Epithelial cell of esophagus (primary cell): Measurements from ENCODE around the gene MMP14.
"Not testable (repeated sequence)": the region's sequence is repeated elsewhere in the genome, so short reads cannot be mapped to it uniquely, and the experiment has no call there.

Experiments used
- DNase-seq: peaks from one replicate; pipeline ENCODE4 v3.0.0; 2010; ENCODE audit warnings: low read depth
- H3K4me3 ChIP-seq: 2 replicates; pipeline ENCODE4 v1.5.1; 2011; ENCODE audit warnings: mild to moderate bottlenecking, low read length, control low read depth
- CTCF ChIP-seq: IDR thresholded peaks from 2 replicates; pipeline ENCODE4 v1.5.1; 2011; ENCODE audit warnings: low read depth, mild to moderate bottlenecking, low read length, control low read depth, inconsistent platforms; ENCODE audit not compliant: insufficient read depth; ENCODE audit errors: missing control alignments

Gene MMP14

GRCh38 chr14:22847661-22848341 lies 11.4 kb downstream of the MMP14 start:
- no peak for TF ChIP-seq CTCF
- no peak overlapping the region for H3K4me3 ChIP-seq
- DNase-seq = peak; percentile 16

- DNase-seq = peak; percentile 55
- TF ChIP-seq CTCF = no peak
- no peak overlapping the region for H3K4me3 ChIP-seq
These were observed 12.2 kb downstream of the MMP14 start for GRCh38 chr14:22848351-22849164.

DNA sequence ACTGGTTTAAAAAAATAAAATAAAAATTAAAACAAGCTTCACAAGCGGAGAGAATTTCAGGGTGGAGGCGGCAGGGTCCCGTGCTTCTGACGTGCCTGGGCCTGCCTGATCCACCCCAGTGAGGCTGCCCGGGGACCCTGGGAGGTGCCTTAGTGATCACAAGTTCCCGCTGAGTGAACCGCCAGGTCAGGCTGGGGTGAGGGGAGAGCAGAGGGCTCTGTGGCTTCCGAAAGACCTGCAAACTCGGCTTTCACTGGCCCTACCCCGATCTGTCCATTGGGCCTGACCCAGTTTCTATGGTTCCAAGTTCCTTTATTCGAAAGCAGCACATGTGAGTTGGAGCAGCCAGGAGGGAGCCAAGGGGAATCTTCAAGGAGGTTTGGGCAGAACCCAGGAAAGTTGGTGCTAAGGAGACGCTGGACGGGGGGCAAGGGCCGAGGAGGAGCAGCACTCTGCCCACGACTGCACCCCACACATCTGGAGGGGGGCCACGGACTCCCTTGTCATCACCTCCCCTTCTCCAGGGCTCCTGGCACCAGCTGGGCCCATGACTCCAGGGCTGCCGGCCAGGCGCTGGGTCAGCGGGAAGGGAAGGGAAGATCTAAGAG lies 12.9 kb downstream of the MMP14 start:
- TF ChIP-seq CTCF = no peak
- peak; percentile 58 for DNase-seq
- no peak overlapping the region for H3K4me3 ChIP-seq

DNA sequence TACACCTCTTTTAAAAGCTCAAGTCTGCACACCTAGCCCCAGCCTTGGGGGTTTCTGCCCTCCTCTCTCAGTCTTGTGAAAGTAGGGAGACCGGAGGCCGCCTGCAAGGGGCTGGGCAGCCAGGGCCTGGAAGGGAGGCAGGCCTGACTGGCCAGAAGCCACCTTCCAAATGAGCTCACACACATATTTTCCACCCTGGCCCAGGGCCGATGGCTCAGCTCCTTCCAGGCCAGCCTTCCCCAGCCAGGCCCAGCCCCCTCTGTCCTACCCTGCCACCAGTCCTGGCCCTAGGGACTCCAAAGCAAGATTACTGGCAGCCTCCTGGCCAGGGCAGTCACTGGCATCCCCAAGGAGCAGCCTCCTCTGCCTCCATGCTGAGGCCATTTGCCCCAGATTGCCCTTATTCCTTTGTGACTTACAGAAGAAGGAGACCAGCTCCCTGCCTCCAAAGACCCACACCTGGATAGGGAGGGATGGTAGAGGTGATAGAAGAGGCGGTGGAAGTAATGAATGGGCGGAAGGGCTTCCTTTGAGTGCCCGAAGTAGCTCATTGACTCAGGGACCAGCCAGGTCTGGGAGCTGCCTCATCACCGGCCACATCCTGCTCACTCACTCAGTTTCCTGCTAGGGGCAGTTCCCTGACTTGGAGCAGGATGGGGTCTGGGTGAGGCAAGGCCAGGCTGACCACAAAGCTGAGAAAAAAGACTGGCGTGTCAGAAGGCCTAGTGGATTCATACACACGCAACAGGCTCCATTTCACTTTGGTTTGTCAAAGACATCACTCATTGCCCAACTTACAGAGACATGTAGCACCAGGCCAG lies 14.8 kb downstream of the MMP14 start:
- no peak overlapping the region for H3K4me3 ChIP-seq
- DNase-seq = peak; percentile 83

DNA sequence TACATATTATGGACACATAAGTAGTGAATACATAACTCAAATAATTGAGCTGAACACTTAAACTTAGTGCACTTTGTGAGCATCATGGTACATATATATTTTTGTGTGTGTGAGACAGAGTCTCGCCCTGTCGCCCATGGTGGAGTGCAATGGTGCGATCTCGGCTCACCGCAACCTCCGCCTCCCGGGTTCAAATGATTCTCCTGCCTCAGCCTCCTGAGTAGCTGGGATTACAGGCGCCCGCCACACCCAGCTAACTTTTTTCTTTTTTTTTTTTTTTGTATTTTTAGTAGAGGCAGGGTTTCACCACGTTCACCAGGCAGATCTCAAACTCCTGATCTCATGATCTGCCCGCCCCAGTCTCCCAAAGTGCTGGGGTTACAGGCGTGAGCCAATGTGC lies 15.8 kb downstream of the MMP14 start:
- DNase-seq, H3K4me3 ChIP-seq: not testable (repeated sequence)

More for the DNA sequence above, 14.8 kb downstream of the MMP14 start:
- TF ChIP-seq CTCF = no peak

DNA sequence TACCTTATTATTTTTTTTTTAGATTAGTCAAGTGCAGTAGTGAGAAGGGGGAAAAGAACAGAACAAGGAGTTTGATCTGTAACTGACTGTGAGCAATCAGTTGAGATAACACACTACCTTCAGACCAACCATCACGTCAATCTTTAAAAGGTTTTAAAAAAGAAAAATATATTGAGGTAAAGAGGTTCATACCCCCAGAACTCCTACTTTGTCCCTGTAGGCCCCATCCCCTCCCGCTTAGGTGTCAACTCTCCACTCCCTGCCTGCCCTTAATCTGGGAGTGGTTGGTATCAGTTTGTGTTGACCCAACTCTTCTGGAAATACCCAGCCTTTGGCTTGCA lies 16.2 kb downstream of the MMP14 start:
- TF ChIP-seq CTCF = no peak
- no peak for DNase-seq
- H3K4me3 ChIP-seq = no peak overlapping the region
